GM12878 (cell line): ENCODE results near the gene SRP68. TPM values are rescaled to one million over a fixed set of nuclear protein-coding genes. Genes with fewer than 3 reads are reported as not detected.
"Not testable (repeated sequence)": the region's sequence is repeated elsewhere in the genome, so short reads cannot be mapped to it uniquely, and the experiment has no call there.

Experiments used
- ATAC-seq: fragments of 200-7000 bp; cut with Tn5 transposase; 3 replicates; pipeline ENCODE4 v1.9.1; 2020; ENCODE audit warnings: mild to moderate bottlenecking, moderate library complexity
- BruUV-seq: library from RNA; stranded (reverse); fragments of 400-500 nt; replicated peaks from 2 replicates; lab custom pipeline; 2021; lab: Mats Ljungman, UMichigan
- CTCF ChIA-PET: fragments of 300-600 bp; sonication (Branson Sonifier 250); formaldehyde crosslinking; extraction: SDS; loops from one replicate; lab custom pipeline; 2021; ENCODE audit warnings: inconsistent platforms; lab: Yijun Ruan, JAX
- POLR2A ChIA-PET: fragments of 350-600 bp; formaldehyde crosslinking; extraction: SDS; loops from one replicate; lab custom pipeline; 2021; ENCODE audit warnings: inconsistent platforms; lab: Charles Lee
- RAD21 ChIA-PET: fragments of 300-600 bp; sonication (Branson Sonifier 250); formaldehyde crosslinking; loops from one replicate; lab custom pipeline; 2023; ENCODE audit warnings: antibody characterized with exemption; ENCODE audit not compliant: unreplicated experiment; lab: Charles Lee
- SMC1A ChIA-PET: fragments of 300-600 bp; sonication (Branson Sonifier 250); formaldehyde crosslinking; loops from one replicate; lab custom pipeline; 2023; ENCODE audit not compliant: unreplicated experiment, uncharacterized antibody; lab: Charles Lee
- DNase-seq: peaks from one replicate; pipeline ENCODE4 v3.0.0-alpha.2; 2011; ENCODE audit warnings: low read depth, low spot score
- FAIRE-seq: peaks from 3 replicates; lab custom pipeline; 2011; peaks lifted over from hg19 to GRCh38; lab: Jason Lieb, UNC
- H2AFZ ChIP-seq: 2 replicates; pipeline ENCODE4 v1.6.0; 2011; ENCODE audit warnings: low read depth, low read length, control low read depth; ENCODE audit not compliant: control insufficient read depth
- H3K27ac ChIP-seq: 2 replicates; pipeline ENCODE4 v1.5.1; 2011; ENCODE audit warnings: control low read depth; ENCODE audit not compliant: control insufficient read depth, insufficient read depth
- H3K27me3 ChIP-seq, 2 experiments: replicated peaks in 1 of 2; 2 replicates each; pipeline versions ENCODE4 v1.6.0 to v1.6.1; 2011; ENCODE audit warnings: low read length in 1 of 2; ENCODE audit not compliant: control insufficient read depth in 2 of 2, insufficient read depth in 2 of 2
- H3K36me3 ChIP-seq, 2 experiments: 2 replicates each; pipeline ENCODE4 v1.5.1; 2011; ENCODE audit warnings: low read length in 1 of 2; ENCODE audit not compliant: control insufficient read depth in 2 of 2, insufficient read depth in 2 of 2
- H3K4me1 ChIP-seq: 2 replicates; pipeline ENCODE4 v1.6.1; 2011; ENCODE audit warnings: mild to moderate bottlenecking, low read length, moderate library complexity, mixed read lengths; ENCODE audit not compliant: control insufficient read depth, insufficient read depth
- H3K4me2 ChIP-seq: 2 replicates; pipeline ENCODE4 v1.6.0; 2011; ENCODE audit warnings: control low read depth; ENCODE audit not compliant: control insufficient read depth, insufficient read depth
- H3K4me3 ChIP-seq: fragments of 200-600 bp; sonication (generic); 2 replicates; pipeline ENCODE4 v1.5.1; 2016
- H3K79me2 ChIP-seq: 2 replicates; pipeline ENCODE4 v1.6.0; 2011; ENCODE audit warnings: low read length; ENCODE audit not compliant: control insufficient read depth, insufficient read depth
- H3K9ac ChIP-seq: 2 replicates; pipeline ENCODE4 v1.8.0; 2011; ENCODE audit warnings: low read length, control low read depth, mixed read lengths; ENCODE audit not compliant: control insufficient read depth, insufficient read depth
- H3K9me3 ChIP-seq: replicated peaks from 3 replicates; pipeline ENCODE4 v1.5.1; 2011; ENCODE audit warnings: mild to moderate bottlenecking, low read length; ENCODE audit not compliant: control insufficient read depth, insufficient read depth
- H4K20me1 ChIP-seq: 2 replicates; pipeline ENCODE4 v1.6.0; 2011; ENCODE audit not compliant: control insufficient read depth, insufficient read depth
- BRCA1 ChIP-seq: IDR thresholded peaks from 2 replicates; pipeline ENCODE4 v1.6.1; 2011; ENCODE audit warnings: low read depth, low read length, improper control_type of control experiment
- CBFB ChIP-seq: IDR thresholded peaks from 2 replicates; pipeline ENCODE4 v1.6.1; 2016; ENCODE audit warnings: antibody characterized with exemption, low read depth
- LARP7 ChIP-seq: fragments of 450-650 bp; IDR thresholded peaks from 2 replicates; pipeline ENCODE4 v1.6.1; 2017; ENCODE audit warnings: mild to moderate bottlenecking
- MYC ChIP-seq: IDR thresholded peaks from 2 replicates; pipeline ENCODE4 v1.6.1; 2011; ENCODE audit warnings: mild to moderate bottlenecking, low read length, moderate library complexity, inconsistent platforms; ENCODE audit not compliant: insufficient read depth, insufficient replicate concordance, insufficient read length, severe bottlenecking
- NR2C1 ChIP-seq: fragments of 450-650 bp; IDR thresholded peaks from 2 replicates; pipeline ENCODE4 v1.6.1; 2017; ENCODE audit warnings: antibody characterized with exemption, mild to moderate bottlenecking, moderate library complexity
- PML ChIP-seq: IDR thresholded peaks from 2 replicates; pipeline ENCODE4 v1.6.1; 2012; ENCODE audit warnings: low read length, inconsistent platforms
- RUNX3 ChIP-seq: IDR thresholded peaks from 2 replicates; pipeline ENCODE4 v1.6.1; 2012; ENCODE audit warnings: low read length, inconsistent platforms
- SIN3A ChIP-seq: IDR thresholded peaks from 2 replicates; pipeline ENCODE4 v1.6.1; 2012; ENCODE audit warnings: low read depth, low read length, improper control_type of control experiment
- SUPT20H ChIP-seq: IDR thresholded peaks from 2 replicates; pipeline ENCODE4 v1.6.1; 2011; ENCODE audit warnings: low read depth, mild to moderate bottlenecking, low read length, moderate library complexity, borderline replicate concordance; ENCODE audit not compliant: control insufficient read depth
- ZNF384 ChIP-seq: IDR thresholded peaks from 2 replicates; pipeline ENCODE4 v1.6.1; 2012; ENCODE audit warnings: low read depth, mild to moderate bottlenecking, low read length, improper control_type of control experiment, borderline replicate concordance
- WGBS: methylation state at CpG from one replicate; pipeline ENCODE4 v1.1.6; 2016; ENCODE audit warnings: low lambda C conversion rate; ENCODE audit not compliant: insufficient replicate concordance, insufficient coverage; ENCODE audit errors: missing lambda C conversion rate; 5-methylcytosine and 5-hydroxymethylcytosine counted together
- in situ Hi-C: fragments of 300-500 bp; cut with MboI; formaldehyde crosslinking; loops from 9 replicates; pipeline ENCODE4 v1.14.3; 2018; ENCODE audit warnings: mixed read lengths
- intact Hi-C: fragments of 100-400 bp; cut with micrococcal nuclease; formaldehyde crosslinking; loops from one replicate; pipeline ENCODE4 v1.14.2; 2022; ENCODE audit not compliant: unreplicated experiment
- polyA plus RNA-seq, 11 experiments: library from polyadenylated mRNA; depleted of rRNA in 4 of 11; unstranded in 6 of 11; stranded (reverse) in 5 of 11; fragments of >200 nt; fragmentation: Nextera tagmentation in 4 of 11; fragmentation: Illumina TruSeq in 1 of 11; extraction: Ambion mirVana in 4 of 11; extraction: Trizol in 1 of 11; gene quantifications; 1 replicate in 1 of 11; 2 replicates in 10 of 11; pipeline versions ENCODE4 v1.2.1 to v1.2.3, GENCODE V29; 2011 to 2016; ENCODE audit warnings: inconsistent platforms in 2 of 11, missing spikeins in 2 of 11, low read depth in 1 of 11
- total RNA-seq, 4 experiments: library from RNA; depleted of rRNA in 3 of 4; stranded (reverse); fragments of >200 nt in 3 of 4; fragmentation: Illumina TruSeq in 1 of 4; extraction: Trizol in 1 of 4; gene quantifications; 2 replicates each; pipeline versions ENCODE4 v1.2.1 to v1.2.3, GENCODE V29; 2013 to 2021
- TF ChIP-seq, protein P1 (sequence below): fragments of 450-650 bp; IDR thresholded peaks from 2 replicates; pipeline ENCODE4 v1.6.1; 2017; ENCODE audit warnings: mild to moderate bottlenecking, moderate library complexity

SRP68 gene
- total and polyA plus RNA-seq, 10 of the 15 experiments (the other 5 are each of a cell fraction or from before 2014, with no cell fraction given) = 24.7 to 89.7 (median 62.7) TPM

GRCh38 chr17:76046064-76046463 lies 26.3 kb downstream of the SRP68 start (continued):
- TF ChIP-seq SIN3A (no peak), RUNX3 (no peak), BRCA1 (no peak), PML (no peak), MYC (no peak), ZNF384 (no peak), NR2C1 (no peak), CBFB (no peak), LARP7 (no peak), SUPT20H (no peak)
- TF ChIP-seq, protein P1, sequence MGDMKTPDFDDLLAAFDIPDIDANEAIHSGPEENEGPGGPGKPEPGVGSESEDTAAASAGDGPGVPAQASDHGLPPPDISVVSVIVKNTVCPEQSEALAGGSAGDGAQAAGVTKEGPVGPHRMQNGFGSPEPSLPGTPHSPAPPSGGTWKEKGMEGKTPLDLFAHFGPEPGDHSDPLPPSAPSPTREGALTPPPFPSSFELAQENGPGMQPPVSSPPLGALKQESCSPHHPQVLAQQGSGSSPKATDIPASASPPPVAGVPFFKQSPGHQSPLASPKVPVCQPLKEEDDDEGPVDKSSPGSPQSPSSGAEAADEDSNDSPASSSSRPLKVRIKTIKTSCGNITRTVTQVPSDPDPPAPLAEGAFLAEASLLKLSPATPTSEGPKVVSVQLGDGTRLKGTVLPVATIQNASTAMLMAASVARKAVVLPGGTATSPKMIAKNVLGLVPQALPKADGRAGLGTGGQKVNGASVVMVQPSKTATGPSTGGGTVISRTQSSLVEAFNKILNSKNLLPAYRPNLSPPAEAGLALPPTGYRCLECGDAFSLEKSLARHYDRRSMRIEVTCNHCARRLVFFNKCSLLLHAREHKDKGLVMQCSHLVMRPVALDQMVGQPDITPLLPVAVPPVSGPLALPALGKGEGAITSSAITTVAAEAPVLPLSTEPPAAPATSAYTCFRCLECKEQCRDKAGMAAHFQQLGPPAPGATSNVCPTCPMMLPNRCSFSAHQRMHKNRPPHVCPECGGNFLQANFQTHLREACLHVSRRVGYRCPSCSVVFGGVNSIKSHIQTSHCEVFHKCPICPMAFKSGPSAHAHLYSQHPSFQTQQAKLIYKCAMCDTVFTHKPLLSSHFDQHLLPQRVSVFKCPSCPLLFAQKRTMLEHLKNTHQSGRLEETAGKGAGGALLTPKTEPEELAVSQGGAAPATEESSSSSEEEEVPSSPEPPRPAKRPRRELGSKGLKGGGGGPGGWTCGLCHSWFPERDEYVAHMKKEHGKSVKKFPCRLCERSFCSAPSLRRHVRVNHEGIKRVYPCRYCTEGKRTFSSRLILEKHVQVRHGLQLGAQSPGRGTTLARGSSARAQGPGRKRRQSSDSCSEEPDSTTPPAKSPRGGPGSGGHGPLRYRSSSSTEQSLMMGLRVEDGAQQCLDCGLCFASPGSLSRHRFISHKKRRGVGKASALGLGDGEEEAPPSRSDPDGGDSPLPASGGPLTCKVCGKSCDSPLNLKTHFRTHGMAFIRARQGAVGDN = no peak

GRCh38 chr17:76044475-76045007 lies 27.8 kb downstream of the SRP68 start:
- RAD21 ChIA-PET, H3K4me2 ChIP-seq, H3K9me3 ChIP-seq, in situ Hi-C loops, intact Hi-C loops, SMC1A ChIA-PET, H4K20me1 ChIP-seq, H2AFZ ChIP-seq, DNase-seq, H3K9ac ChIP-seq, BruUV-seq, H3K27ac ChIP-seq, H3K79me2 ChIP-seq, H3K4me3 ChIP-seq, ATAC-seq, H3K27me3 ChIP-seq, POLR2A ChIA-PET, FAIRE-seq: not testable (repeated sequence)
- WGBS = 92% methylated on average over 11 of the region's 11 CpGs
- H3K4me1 ChIP-seq = peaks cover 11% of the 10 kb centered on the region
- H3K36me3 ChIP-seq = peaks cover 51 to 52% of the 10 kb centered on the region in 2 experiments
- CTCF ChIA-PET = interaction anchor here (0.6 kb wide), 1 partner anchor 19 kb away, joined by 3 read pairs; no protein-coding TSS in a partner anchor

DNA sequence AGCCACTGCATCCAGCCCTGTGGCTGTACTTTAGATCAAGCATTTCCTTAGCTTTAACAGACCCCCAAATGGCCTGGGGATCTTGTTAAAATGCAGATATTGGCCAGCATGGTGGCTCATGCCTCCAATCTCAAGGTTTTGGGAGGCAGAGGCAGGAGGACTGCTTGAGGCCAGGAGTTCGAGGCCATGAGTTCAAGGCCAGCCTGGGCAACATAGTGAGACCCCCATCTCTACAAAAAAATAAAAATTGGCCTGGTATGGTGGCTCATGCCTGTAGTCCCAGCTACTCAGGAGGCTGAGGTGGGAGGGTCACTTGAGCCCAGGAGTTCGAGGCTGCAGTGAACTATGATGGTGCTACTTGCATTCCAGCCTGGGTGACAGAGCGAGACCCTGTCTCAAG lies 29.4 kb downstream of the SRP68 start:
- CTCF ChIA-PET, H3K4me2 ChIP-seq, ATAC-seq, POLR2A ChIA-PET, H3K27me3 ChIP-seq, H3K9ac ChIP-seq, H2AFZ ChIP-seq, H3K4me3 ChIP-seq, DNase-seq, H4K20me1 ChIP-seq, H3K79me2 ChIP-seq, SMC1A ChIA-PET, in situ Hi-C loops, H3K9me3 ChIP-seq, BruUV-seq, H3K27ac ChIP-seq, FAIRE-seq, H3K4me1 ChIP-seq, intact Hi-C loops: not testable (repeated sequence)
- RAD21 ChIA-PET = interaction anchor here (1.2 kb wide), 1 partner anchor 356 kb away, joined by 5 read pairs; no protein-coding TSS in a partner anchor
- H3K36me3 ChIP-seq = peaks cover 40 to 49% of the 10 kb centered on the region in 2 experiments
- 98% methylated on average over 3 of the region's 3 CpGs for WGBS
